GM21367 (cell line): Measurements from ENCODE around the gene SLC6A20.

ENCODE experiments used
- ATAC-seq: cut with Tn5 transposase; IDR thresholded peaks from one replicate; pipeline ENCODE4 v1.9.1; 2021; ENCODE audit not compliant: unreplicated experiment

SLC6A20 gene

DNA sequence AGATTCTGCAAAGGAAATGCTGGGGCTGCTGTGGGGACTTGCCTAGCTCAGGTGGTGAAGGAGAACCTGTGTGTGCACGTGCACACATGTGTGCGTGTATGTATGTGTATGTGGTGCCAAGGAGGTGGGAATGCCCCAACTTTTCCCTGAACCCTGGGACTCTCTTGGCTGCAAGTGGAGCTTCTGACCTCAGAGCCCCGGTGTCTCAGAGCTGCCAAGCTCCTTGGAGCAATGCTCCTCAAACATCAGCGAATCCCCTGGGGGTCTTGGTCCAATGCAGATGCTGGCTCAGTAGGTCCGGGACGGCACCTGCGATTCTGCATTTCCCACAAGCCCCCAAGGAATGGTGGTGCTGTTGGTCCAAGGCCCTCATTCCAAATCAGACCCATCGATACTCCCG is 5.8 kb upstream of the SLC6A20 start:
- ATAC-seq = no peak

DNA sequence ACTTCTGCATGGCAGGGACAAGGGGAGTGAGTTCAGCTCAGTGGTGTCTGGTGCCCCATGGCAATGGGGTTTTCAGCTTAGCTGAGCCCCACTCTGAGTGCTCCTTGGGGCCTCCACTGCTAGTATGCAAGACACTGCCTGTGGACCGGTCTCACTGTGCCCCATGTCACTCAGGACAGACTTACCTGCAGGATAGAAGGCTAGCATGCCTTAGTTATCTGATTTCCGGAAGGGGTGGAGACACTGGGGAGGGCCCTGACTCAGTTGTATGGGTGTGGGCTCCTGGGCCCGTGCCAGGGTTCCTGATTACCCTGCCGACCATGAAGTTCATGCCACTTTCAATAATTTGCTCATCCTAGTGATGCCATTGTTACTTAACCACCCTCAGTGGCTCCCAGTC is 4.3 kb upstream of the SLC6A20 start:
- no peak for ATAC-seq

DNA sequence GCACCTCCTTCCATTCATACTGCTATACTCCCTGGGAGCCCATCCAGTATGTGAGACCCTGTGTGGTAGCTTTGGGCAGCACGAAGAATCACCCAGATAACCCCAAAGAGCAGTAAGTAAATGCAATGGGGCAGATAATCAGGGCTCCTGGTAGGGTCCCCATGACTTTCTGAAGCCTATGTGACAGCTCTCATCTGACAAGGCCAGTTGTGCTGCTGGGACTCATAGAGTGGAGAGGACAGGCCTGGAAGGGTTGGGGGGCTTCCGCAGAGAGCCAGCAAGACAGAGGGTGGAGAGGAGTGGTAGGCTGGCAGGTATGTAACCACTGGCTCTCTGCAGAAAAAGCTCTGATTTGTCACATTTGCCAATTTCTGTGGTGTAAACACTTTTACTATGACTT is 3.2 kb upstream of the SLC6A20 start:
- ATAC-seq = no peak

DNA sequence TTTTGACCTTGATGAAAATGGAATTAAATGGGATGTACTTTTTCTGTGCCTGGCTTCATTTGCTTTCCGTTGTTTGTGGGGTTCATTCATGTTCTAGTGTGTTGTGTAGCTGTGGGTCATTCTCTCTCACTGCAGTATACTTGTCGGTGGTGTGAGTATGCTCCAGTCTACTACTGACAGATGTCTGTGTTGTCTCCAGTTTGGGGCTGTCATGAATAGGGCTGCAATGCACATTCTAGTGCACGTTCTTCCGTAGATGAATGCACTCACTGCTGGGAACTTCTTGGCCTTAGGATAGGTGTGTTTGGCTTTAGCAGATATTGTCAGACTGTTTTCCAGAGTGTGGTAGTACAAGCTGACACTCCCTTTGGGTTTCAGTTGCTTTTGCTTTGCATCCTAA is 1.7 kb upstream of the SLC6A20 start:
- ATAC-seq = no peak

DNA sequence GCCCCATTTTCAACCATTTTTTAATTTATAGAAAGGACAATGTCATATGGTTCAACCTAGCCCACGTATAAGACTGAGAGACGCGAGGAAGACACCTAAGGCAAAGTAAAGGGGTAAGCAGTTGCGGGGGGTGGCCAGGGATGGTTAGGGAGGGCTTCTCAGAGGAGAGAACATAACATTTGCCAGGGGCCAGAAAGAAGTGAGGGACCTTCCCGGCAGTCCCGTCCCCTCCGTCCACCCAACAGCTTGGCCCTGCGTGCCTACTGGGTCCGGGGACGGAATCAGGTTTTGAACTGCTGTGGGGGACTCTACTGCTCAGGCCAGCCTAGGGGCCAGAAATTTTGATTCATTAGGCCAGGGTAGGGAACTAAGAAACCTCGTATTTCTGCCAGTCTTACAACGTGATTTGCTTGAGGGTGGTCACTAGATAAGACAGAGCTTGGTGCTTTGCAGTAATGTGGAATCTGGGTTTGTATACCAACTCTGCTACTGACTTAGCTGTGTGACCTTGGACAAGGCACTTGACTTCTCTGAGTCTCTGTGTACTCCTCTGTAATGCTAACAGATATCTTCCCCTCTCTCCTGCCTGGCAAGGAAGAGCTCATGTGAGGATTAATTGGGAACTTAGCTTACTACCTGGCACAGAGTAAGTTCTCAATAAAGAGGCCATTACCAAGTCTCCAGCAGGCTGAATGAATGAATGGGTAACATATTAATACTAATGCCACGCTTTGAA is 734 bp upstream of the SLC6A20 start:
- ATAC-seq = no peak

DNA sequence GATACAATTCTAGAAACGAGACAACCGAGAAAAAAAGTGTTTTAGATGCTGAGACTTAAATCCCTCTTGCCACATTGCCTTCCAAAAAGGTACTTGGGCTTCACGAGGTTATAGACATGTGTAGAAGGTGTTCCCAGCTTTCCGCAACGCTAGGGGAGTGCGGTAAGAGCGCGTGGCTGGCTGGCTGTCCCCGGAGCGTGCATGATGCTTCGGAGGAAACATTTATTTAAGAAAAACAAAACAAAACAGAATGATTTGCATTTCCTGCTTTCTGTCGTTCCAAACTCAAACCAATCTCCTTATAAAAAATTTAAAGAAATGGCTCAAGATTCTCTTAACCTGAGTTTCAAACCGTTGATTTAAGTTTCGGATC is 841 bp downstream of the SLC6A20 start:
- ATAC-seq = no peak

DNA sequence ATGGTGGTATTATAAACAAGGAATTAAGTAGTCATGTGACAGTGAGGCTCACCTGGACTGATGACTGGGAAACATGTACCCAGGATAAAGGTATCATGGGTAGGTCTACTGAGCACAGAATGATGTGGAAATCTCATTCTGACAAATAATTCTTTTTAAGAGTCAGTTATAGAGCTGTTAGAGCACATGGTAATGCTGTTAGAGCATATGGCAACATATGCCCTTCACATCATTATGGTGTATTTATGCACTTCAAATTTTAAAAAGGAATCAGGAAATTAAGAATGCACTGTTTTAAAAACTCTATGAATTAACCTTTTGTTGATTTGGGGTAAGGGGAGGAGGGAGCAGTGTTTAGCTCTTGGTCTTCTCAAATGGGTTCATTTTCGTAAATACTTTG is 1.7 kb downstream of the SLC6A20 start:
- ATAC-seq = no peak

DNA sequence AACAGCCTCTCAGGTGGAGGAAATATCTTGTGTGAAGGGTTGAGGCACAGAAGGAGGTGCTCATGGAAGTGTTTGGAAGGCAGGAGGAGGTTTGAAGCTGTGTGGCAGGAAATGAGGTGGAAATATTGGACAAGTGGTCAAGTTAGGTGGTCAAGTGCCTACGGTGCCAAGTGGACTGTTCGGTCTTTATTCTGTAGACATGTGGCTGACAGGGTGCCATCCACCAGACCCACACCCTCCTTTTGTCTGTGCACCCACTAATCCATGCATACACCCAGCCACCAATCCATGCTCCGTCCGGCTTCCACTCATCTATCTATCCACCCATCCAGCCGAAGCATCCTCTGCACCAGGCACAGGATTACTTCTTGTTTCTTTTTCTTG is 2.2 kb downstream of the SLC6A20 start:
- no peak for ATAC-seq

DNA sequence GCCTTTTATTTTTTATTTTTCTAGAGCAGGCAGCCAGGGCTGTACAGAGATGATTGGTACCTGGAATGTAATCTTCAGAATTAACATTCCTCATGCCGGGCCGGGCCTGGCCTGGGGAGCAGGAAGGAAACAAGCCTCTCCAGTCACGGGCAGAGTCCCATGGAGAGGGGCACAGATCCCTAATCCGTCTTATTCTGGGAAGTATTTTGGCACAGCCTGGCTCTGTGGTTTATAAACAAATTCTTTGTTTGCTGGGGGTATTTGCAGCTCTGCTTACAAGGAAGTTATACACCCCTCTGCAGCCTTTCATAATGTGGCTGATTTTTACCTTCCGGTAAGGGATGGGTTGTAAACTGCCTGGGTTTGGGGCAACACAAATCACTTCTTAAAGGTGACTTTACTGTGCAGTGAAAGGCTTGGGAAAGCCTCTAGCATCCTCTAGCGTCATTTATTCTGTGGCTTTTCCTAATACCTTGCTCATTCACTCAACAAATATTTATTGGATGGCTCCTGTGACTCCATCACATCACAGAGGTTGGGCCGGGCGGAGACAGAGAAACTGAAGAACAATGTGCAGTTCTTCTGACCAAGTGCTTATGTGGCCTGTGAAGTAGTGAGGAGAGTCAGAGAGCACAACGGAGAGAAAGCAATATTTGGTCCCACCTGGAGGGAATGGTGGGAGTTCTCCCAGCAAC is 2.7 kb downstream of the SLC6A20 start:
- no peak for ATAC-seq

DNA sequence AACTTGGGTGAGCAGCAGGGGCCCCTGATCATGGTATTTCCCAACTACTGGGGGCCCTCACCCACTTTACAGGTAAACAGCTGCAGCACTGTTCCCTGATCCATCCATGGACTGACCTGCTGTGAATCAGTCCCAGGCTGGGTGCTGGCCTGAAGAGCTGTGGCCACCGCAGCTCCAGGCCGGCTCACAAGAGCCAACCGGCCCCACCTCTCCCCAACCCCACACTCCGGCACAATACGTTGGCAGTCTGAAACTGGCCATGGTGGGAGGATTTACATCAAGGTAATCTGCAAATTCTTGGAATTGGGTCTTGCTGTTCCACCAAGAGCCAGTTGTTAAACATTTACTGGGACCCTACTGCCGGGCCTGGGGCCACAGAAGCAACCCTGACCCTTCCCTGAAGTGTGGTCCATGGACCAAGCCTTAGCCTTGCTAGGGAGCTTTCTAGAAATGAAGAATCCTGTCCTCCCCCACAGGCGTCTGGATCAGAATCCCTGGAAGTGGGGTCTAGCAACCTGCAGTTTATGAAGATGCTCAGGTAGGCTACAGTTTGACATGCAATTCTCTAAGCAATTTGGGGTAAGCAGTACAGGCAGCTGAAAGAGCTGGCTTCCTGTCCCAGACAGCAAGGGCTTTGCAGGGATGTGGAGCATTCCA is 3.7 kb downstream of the SLC6A20 start:
- ATAC-seq = no peak

DNA sequence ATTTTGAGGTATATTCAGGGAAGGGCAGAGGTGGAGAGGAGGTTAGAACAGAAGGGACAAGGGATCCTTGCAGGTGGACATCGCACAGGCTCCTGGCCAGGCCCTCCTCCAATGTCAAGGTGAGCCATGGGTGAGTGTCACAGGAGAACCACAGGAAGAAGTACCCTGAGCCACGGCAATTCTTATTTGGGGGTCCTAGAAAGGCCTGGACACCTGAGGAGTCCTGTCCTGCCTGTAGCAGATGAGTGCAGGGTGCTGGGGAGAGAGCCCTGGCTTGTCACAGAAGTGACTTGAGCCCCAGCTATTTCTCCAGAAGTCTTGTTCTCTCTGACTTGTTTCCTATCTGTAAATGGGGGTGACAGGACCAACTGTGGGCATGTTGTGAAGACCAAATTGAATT is 4.3 kb downstream of the SLC6A20 start:
- no peak for ATAC-seq

DNA sequence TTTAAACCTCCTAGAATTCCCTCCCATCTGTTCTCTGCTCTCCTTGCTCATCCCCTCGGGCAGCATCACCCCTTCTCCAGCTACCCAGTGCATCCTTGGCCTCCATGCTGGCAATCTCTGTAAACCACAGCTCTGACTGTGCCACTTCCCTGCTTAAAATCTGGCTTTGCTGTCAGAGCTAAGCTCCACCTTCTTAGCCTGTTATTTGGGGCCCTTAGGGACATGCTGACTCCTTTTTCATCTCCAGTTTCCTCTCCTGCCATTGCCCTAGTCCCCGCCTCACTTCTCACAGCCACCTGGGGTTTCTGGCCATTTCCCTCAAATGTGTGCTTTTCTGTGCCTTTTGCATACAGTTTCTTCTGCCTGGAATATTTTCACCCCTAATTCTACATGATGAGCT is 5.7 kb downstream of the SLC6A20 start:
- ATAC-seq = no peak

DNA sequence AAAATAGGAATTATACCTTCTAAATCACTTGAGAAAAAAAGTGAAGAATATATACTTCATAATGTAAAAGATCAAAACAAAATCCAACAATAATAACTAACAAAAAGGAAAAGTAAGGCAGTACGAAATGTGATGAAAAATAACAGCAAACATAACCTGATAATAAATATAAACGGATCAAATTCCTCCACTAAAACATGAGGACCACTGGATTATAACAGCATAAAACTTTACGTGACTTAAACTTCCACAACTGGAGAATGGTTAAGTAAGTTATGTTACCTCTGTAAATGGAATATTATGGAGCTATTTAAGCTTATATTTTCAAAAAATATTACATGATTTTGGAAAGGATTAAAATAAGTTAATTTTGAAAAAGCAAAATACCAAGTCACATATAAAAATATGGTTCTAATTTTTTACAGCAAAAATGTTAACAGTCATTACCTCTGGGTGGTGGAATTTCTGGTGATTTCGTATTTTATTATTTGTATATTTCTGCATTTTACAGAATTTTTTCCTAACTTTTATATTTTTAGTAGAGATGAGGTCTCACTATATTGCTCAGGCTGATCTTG is 7.0 kb downstream of the SLC6A20 start:
- no peak for ATAC-seq

DNA sequence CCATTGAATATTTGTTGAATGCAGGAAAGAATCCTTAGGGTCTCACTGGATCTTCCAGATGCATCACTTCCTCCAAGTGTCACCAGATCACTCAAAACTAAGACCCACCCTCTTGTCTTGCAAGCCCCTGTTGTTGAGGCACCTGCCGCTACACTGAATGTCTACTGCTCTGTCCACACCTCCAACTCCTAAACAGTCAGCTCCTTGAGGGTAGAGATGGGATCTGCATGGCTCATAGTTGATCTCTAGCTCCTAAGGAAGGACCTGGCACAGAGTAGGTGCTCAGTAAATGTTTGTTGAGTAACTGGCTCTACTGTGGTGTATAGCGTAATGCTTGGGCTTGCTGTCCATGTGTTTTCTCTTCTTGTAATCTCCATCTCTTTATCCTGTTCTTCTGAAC is 8.8 kb downstream of the SLC6A20 start:
- ATAC-seq = no peak

DNA sequence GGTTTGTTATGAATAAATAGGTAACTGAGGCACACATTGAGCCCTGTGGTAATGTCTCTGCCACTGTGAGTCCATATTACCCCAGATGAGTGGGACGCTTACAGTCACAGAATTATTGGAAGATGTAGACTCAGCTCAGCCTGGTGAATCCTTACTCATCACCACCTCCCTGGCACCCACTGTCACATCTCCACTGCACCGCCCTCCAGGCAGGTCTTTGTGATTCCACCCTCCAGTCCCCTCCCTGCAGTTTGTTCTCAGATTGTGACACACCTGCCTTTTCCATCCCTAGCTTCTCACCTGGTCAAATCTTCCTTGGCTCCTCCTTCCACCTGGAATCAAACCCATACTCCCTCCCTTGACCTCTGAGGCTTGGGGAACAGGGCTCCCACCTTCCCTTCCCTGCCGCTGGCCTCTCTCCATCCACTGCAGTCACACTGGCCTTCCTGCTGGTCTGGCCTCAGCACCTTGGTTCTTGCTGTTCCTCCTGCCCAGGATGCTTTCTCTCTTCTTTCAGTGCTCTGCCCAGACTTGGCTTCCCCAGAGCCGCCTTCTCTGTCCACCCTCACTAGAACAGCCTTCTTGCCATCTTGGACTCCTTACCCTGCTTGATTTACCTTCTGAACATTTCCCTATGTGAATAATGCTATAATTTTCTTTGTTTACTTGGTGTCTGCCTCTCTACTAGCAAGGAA is 9.4 kb downstream of the SLC6A20 start:
- no peak for ATAC-seq

DNA sequence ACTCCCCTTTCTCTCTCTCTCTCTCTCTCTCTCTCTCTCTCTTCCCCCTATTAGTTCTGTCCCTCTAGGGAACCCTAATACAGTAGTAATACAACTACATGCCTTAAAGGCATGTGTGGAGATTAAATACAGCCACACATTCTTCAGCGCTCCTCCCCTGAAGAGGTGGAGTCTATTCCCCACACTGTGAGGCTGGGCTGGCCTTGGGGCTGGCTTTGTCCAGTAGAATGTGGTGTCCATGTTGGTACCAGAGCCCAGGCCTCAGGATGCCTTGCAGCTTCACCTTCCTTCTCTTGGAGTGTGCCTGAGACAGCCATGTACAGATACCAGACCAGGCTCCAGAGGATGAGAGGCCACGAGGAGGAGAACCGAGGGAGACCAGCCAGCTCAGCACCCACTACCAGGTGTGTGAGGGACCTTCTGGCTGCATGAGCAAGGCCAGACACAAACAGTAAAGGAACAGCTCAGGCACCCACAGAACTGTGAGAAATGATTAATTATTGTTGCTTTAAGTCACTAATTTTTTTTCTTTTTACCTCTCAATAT is 10.7 kb downstream of the SLC6A20 start:
- ATAC-seq = no peak

DNA sequence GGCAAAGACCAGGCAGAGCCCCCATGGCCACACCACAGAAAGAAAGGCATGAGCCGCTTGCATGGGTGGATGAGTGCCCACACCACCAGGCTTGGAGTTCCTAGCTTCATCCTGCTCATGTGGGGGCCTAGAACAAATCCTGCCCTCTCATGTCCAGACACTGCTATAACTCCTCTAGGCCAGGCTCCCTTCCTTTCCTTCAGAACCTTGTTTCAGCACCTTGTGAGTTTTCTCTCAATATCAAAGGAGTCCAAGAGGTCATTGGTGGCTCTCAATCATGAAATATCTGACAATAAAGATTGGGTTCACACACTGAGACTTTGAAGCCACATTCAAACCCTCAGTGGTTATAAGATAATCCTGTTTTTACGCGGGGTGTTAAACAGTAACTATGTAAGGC is 12.7 kb downstream of the SLC6A20 start:
- no peak for ATAC-seq

DNA sequence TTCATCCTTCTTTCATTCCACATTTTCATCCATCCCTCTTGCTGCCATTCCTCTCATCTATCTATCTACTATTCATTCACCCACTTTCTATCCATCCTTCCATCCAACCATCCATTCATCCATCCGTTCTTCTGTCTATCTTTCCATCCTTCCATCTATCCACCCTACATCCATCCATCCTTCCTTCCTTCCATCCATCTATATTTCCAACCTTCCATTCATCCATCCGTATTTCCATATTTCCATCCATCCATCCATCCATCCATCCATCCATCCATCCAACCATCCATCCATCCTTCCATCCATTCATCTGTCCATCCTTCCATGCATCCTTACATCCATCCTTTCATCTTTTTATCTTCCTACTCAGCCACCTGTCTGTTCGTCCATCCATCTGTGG is 14.0 kb downstream of the SLC6A20 start:
- ATAC-seq = no peak

DNA sequence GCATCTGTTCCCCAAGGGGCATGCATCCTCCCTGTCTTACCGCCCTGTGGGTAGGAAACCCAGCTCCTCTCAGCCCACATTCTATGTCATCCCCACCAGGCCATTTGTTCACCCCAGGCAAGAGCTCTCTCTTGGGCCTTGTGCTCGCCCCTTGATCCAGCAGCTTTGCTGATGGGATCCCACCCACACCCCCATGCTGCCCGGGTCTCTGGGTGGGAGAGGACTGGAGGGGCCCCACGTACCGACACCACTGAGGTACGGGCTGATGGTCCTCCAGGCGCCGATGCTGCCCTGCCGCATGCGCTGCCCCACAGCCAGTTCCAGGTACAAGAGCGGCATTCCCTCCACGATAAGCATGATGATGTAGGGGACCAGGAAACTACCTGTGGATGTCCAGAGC is 14.5 kb downstream of the SLC6A20 start:
- ATAC-seq = no peak

DNA sequence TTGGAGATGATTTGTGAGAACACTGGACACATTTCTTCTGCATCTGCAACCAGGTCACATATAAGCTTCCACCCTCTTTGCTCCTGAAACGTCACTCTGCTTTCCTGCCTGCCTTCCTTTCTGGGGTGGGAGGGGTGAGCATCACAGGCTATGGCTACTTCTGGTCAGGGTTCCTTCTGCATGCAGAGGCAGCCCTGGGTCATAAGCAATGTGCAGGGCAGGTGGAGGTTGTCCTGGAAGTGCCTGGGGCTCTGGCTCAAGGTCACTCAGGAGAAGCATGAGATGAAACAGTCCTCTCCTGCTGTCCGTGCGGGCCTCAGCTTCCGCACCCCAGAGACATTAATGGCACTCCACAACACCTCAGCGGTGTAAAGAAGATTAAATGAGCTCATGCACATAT is 15.1 kb downstream of the SLC6A20 start:
- ATAC-seq = no peak
